Colonic mucosa (tissue), 4 donors: ENCODE data around the gene LHPP. TPM values are rescaled to one million over a fixed set of nuclear protein-coding genes. Genes with fewer than 3 reads are reported as not detected.
A peak's percentile ranks its signal among the peaks of the same experiment; 100 is the strongest.

ENCODE experiments used
- DNase-seq: peaks from one replicate; pipeline ENCODE4 v3.0.0-alpha.2; 2020
- H3K27ac ChIP-seq: fragments of 200-600 bp; one replicate; pipeline ENCODE4 v1.8.0; 2021
- H3K27me3 ChIP-seq: fragments of 200-600 bp; one replicate; pipeline ENCODE4 v1.8.0; 2021
- H3K36me3 ChIP-seq: fragments of 200-600 bp; one replicate; pipeline ENCODE4 v1.8.0; 2021
- H3K4me1 ChIP-seq: fragments of 200-600 bp; one replicate; pipeline ENCODE4 v1.8.0; 2021; ENCODE audit warnings: mild to moderate bottlenecking
- H3K4me3 ChIP-seq: fragments of 200-600 bp; one replicate; pipeline ENCODE4 v1.8.0; 2021
- H3K9ac ChIP-seq, 2 donors: one replicate each; pipeline ENCODE4 v1.7.0; 2013; ENCODE audit warnings: control low read depth in 2 of 2, low read depth in 2 of 2, low read length in 2 of 2
- H3K9me3 ChIP-seq: fragments of 200-600 bp; one replicate; pipeline ENCODE4 v1.8.0; 2021
- intact Hi-C: fragments of 100-400 bp; cut with DNase I; formaldehyde crosslinking; loops from one replicate; pipeline ENCODE4 v1.14.1; 2022
- total RNA-seq, 2 donors: library from RNA; stranded (reverse); fragmentation: NEBNext Ultra II Directional in 1 of 2; extraction: Animal tissue kit (Norgen Biotek cat#: 25700) in 1 of 2; gene quantifications; one replicate each; pipeline ENCODE4 v1.2.1, GENCODE V29; 2021
- TF ChIP-seq, protein P1 (sequence below): fragments of 200-600 bp; IDR thresholded peaks from one replicate; pipeline ENCODE4 v1.8.0; 2022; ENCODE audit warnings: antibody characterized with exemption, mild to moderate bottlenecking
- donor health status: healthy.
- donor health status: DM: no; HTN: no; CAD: no.
- donor health status: DM: no; HTN: no; CAD: no.

LHPP gene
- total RNA-seq, 2 donors from 2014 or later = 12.8 to 24.6 TPM

GRCh38 chr10:124449170-124450011 lies 12.2 kb upstream of the LHPP start:
- Histone ChIP-seq H3K27me3 (peaks cover 57% of the 10 kb centered on the region), H3K4me1 (peaks cover 5% of the 10 kb centered on the region), H3K4me3 (no peak overlapping the region), H3K9ac (peak overlapping the region in 1 of 2 donors; percentile 2), H3K36me3 (no peaks in the 10 kb centered on the region), H3K9me3 (no peaks in the 10 kb centered on the region), H3K27ac (no peak overlapping the region)
- TF ChIP-seq, protein P1, sequence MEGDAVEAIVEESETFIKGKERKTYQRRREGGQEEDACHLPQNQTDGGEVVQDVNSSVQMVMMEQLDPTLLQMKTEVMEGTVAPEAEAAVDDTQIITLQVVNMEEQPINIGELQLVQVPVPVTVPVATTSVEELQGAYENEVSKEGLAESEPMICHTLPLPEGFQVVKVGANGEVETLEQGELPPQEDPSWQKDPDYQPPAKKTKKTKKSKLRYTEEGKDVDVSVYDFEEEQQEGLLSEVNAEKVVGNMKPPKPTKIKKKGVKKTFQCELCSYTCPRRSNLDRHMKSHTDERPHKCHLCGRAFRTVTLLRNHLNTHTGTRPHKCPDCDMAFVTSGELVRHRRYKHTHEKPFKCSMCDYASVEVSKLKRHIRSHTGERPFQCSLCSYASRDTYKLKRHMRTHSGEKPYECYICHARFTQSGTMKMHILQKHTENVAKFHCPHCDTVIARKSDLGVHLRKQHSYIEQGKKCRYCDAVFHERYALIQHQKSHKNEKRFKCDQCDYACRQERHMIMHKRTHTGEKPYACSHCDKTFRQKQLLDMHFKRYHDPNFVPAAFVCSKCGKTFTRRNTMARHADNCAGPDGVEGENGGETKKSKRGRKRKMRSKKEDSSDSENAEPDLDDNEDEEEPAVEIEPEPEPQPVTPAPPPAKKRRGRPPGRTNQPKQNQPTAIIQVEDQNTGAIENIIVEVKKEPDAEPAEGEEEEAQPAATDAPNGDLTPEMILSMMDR = no peak
- no peak for DNase-seq
- intact Hi-C loops = no loop called here

- H3K9me3 ChIP-seq = no peaks in the 10 kb centered on the region
- peak within 1 kb of the TSS in 1 of 2 donors; percentile 2 for H3K9ac ChIP-seq
- H3K4me1 ChIP-seq = peaks cover 5% of the 10 kb centered on the region
- intact Hi-C loops = no loop called here
- no peak for DNase-seq
- H3K36me3 ChIP-seq = no peaks in the 10 kb centered on the region
- H3K27me3 ChIP-seq = peaks cover 57% of the 10 kb centered on the region
- TF ChIP-seq, protein P1 = no peak
- no peak within 1 kb of the TSS for H3K4me3 ChIP-seq
- no peak within 1 kb of the TSS for H3K27ac ChIP-seq
These were observed 11.4 kb upstream of the LHPP start, which contains the start of gene NKX1-2 for GRCh38 chr10:124450012-124450782. TSS of gene NKX1-2 (minus strand) at chr10:124450035. CDS start at chr10:124449943, 92 bp downstream.

DNA sequence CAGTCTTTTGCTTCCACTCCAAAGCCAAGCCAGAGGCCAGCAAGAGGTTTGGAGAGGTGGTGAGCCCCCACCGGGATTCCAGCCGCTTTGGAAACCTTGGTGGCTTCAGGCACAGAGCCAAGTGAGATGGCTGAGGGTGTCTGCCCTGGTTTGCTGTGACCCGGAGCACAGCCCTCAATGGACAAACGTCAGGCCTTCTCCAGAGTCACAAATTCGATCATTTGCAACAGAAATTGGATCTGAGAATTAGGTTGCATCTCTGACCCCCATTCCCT lies 10.9 kb upstream of the LHPP start:
- TF ChIP-seq, protein P1 = no peak
- peaks cover 5% of the 10 kb centered on the region for H3K4me1 ChIP-seq
- intact Hi-C loops = no loop called here
- no peak overlapping the region for H3K27ac ChIP-seq
- no peak for DNase-seq
- H3K36me3 ChIP-seq = no peaks in the 10 kb centered on the region
- H3K9ac ChIP-seq = no peak overlapping the region
- H3K27me3 ChIP-seq = peaks cover 57% of the 10 kb centered on the region
- no peak overlapping the region for H3K4me3 ChIP-seq
- H3K9me3 ChIP-seq = no peaks in the 10 kb centered on the region

DNA sequence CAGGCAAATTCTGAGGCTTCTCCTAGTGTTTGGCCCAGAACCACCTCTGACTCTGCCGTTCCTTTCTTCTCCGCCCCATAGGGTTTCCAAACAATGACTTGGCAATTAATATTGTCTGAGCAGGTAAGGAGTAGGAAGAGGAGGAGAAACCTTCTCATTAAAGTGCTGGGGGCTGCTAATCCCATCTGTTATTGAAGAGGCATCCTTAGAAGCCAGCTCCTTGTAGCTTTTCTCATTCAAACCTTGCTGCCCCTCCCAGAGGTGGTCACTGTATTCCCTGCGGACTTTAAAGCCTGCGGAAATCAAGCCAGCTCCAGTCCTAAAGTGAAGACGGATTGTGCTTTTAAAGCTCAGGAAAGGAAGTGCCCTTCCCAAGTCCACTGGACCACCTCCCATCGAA lies 10.3 kb upstream of the LHPP start:
- Histone ChIP-seq H3K27me3 (peaks cover 52% of the 10 kb centered on the region), H3K9me3 (no peaks in the 10 kb centered on the region), H3K9ac (no peak overlapping the region), H3K27ac (no peak overlapping the region), H3K36me3 (no peaks in the 10 kb centered on the region), H3K4me3 (no peak overlapping the region), H3K4me1 (peaks cover 5% of the 10 kb centered on the region)
- intact Hi-C loops = no loop called here
- DNase-seq = no peak
- TF ChIP-seq, protein P1 = no peak

DNA sequence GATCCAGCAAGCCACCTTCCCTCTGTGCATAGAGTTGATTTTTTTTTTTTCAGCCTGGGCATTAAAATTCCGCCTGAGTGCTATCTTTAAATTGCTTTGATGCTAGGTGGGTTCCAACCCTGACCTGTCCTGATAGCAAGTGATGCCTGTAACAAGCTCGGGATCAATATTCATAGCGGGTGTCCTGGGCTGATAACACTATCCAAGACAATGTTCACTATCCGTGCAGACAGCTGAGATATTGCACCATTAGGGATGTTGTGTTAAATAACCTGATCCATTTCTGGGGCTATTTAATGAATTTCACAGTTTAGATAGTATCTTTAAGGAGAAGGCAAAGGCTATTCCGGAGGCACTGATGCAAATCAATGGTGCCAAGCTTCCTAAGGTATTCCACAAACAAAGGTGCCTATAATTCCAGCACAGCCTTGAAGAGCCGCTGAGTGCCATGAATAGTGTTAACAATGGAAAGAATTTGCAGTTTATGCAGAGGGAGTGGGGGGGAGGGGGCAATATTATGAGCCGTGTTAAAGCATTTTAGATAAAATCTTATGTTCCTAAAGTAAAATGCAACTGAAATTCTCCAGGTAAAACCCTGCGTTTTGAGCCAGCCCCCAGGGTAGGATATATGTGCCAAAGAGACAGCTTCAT lies 7.5 kb upstream of the LHPP start:
- intact Hi-C loops = no loop called here
- H3K4me1 ChIP-seq = no peaks in the 10 kb centered on the region
- DNase-seq = no peak
- TF ChIP-seq, protein P1 = no peak
- H3K27ac ChIP-seq = no peak overlapping the region
- H3K9me3 ChIP-seq = no peaks in the 10 kb centered on the region
- no peak overlapping the region for H3K4me3 ChIP-seq
- no peak overlapping the region for H3K9ac ChIP-seq
- H3K27me3 ChIP-seq = peaks cover 25% of the 10 kb centered on the region
- H3K36me3 ChIP-seq = no peaks in the 10 kb centered on the region
